ENCODE results near the gene TNS1.

TNS1 gene

DNA sequence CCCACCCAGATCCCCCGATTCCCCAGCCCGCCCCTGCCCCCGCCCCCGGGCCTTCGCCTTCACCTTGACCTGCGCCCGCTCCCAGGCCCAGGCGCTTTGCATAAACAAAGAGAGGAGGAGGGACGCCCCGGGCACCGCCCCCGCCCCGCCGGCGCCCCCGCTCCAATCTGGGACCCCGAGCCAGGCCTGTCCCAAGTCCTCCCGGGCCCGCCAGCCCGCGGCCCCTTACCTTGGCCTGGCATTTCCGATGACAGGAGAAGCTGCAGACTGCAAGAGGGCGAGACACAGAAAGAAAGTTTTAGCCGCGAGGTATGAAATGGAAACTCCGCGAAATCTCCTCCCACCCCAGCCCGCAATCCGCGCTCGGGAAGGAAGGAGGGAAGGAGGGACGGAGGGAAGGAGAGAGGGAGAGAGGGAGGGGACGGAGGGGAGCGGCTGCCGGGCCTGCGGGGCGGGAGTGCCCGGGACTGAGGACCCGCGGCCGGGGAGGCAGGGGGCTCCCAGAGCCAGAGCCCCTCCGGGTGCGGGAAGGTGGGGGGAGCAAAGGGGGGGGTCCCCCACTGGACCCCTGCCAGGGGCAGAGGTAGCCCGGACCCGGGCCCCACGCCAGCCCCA is 24.2 kb downstream of the TNS1 start:
- Histone ChIP-seq H3K4me3 (ENCODE audit: low read length, poor library complexity, severe bottlenecking) (no peak overlapping the region), H3K4me2 (ENCODE audit: low read depth, low read length, poor library complexity, severe bottlenecking) (no peak overlapping the region), H3K4me1 (ENCODE audit: insufficient read depth, low read length, poor library complexity, severe bottlenecking) (no peaks in the 10 kb centered on the region), H3K9me2 (replicated peaks; ENCODE audit: low read depth, low read length) (no peaks in the 10 kb centered on the region), H4K20me1 (ENCODE audit: insufficient read depth, low read length, poor library complexity, severe bottlenecking) (no peaks in the 10 kb centered on the region), H3K36me3 (ENCODE audit: insufficient read depth, low read length) (no peaks in the 10 kb centered on the region), H3K9me3 (ENCODE audit: insufficient read depth, low read depth, low read length) (no peaks in the 10 kb centered on the region), H2AFZ (ENCODE audit: low read length) (no peak overlapping the region), H3K79me2 (ENCODE audit: insufficient read depth, low read length) (no peaks in the 10 kb centered on the region), H3K9ac (ENCODE audit: low read depth, low read length, poor library complexity, severe bottlenecking) (no peak overlapping the region), H3F3A (ENCODE audit: low read depth) (no peaks in the 10 kb centered on the region), H3K27me3 (ENCODE audit: insufficient read depth, low read length, poor library complexity, severe bottlenecking) (no peaks in the 10 kb centered on the region)
- TF ChIP-seq, protein P1, sequence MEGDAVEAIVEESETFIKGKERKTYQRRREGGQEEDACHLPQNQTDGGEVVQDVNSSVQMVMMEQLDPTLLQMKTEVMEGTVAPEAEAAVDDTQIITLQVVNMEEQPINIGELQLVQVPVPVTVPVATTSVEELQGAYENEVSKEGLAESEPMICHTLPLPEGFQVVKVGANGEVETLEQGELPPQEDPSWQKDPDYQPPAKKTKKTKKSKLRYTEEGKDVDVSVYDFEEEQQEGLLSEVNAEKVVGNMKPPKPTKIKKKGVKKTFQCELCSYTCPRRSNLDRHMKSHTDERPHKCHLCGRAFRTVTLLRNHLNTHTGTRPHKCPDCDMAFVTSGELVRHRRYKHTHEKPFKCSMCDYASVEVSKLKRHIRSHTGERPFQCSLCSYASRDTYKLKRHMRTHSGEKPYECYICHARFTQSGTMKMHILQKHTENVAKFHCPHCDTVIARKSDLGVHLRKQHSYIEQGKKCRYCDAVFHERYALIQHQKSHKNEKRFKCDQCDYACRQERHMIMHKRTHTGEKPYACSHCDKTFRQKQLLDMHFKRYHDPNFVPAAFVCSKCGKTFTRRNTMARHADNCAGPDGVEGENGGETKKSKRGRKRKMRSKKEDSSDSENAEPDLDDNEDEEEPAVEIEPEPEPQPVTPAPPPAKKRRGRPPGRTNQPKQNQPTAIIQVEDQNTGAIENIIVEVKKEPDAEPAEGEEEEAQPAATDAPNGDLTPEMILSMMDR (conservative IDR thresholded peaks at IDR 0.05; ENCODE audit: low read length), result no peak
- no peak for TF ChIP-seq EZH2phosphoT487 (IDR thresholded peaks at IDR 0.05; ENCODE audit: borderline replicate concordance)

DNA sequence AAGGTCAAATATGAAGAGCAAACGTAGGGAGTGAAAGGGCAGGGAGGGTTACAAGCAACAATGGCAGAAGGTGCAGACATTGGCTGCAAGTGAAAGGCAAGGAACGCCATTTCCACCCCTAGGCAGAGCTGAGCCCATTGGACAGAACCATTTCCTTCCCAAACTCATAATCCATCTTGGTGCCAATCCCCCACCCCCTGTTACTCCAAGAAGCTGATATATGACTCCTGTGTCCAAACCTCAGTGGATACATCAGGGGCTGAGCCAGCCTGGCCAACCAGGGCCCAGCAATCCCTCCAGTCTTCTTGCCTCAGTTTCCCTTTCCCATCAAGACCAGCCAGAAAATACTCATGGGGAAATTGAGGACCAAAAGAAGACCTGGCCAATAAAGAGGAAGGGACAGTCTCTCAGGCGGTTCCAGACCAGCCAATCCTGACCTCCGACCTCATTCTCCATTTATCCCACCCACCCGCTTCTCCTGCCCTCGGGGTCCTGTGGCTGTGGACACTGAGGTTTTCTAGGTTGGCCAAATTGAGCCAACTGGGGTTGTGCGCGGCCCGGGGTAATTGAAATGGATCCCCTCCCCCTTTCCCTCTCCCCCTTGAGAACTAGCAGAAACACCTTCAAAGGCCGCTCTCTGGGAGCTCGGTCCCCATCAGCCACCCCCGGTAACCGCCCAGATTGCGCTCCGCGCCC is 24.8 kb downstream of the TNS1 start:
- TF ChIP-seq EZH2phosphoT487 (IDR thresholded peaks at IDR 0.05; ENCODE audit: borderline replicate concordance), result no peak
- TF ChIP-seq, protein P1 (conservative IDR thresholded peaks at IDR 0.05; ENCODE audit: low read length), result no peak
- H3K4me2 ChIP-seq (ENCODE audit: low read depth, low read length, poor library complexity, severe bottlenecking), result no peak overlapping the region
- no peaks in the 10 kb centered on the region for H3K4me1 ChIP-seq (ENCODE audit: insufficient read depth, low read length, poor library complexity, severe bottlenecking)

DNA sequence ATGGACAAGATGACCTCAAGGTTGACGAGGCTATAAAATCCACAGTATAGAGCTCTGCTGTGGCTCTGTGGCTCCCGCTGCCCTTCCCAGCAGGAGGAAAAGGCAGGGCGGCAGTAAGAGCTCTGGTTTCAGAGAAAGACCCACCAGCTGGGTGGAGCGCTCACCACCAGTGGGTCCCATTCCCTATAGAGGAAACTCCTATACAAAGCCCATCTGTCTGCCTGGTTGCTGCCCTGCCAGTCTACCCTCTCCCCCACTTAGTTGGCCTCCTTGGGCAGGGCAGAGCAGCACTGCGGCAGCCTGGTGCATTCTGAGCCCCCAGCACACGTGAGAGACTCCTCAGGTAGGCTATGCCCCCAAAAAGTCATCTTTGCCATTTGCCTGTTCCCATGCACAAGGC is 26.5 kb downstream of the TNS1 start:
- Histone ChIP-seq H3K27me3 (ENCODE audit: insufficient read depth, low read length, poor library complexity, severe bottlenecking) (no peaks in the 10 kb centered on the region), H3K9me3 (ENCODE audit: insufficient read depth, low read depth, low read length) (no peaks in the 10 kb centered on the region), H3F3A (ENCODE audit: low read depth) (no peaks in the 10 kb centered on the region), H4K20me1 (ENCODE audit: insufficient read depth, low read length, poor library complexity, severe bottlenecking) (no peaks in the 10 kb centered on the region), H3K4me1 (ENCODE audit: insufficient read depth, low read length, poor library complexity, severe bottlenecking) (no peaks in the 10 kb centered on the region), H3K9ac (ENCODE audit: low read depth, low read length, poor library complexity, severe bottlenecking) (no peak overlapping the region), H3K9me2 (replicated peaks; ENCODE audit: low read depth, low read length) (no peaks in the 10 kb centered on the region), H3K4me2 (ENCODE audit: low read depth, low read length, poor library complexity, severe bottlenecking) (no peak overlapping the region), H2AFZ (ENCODE audit: low read length) (no peak overlapping the region), H3K79me2 (ENCODE audit: insufficient read depth, low read length) (no peaks in the 10 kb centered on the region), H3K36me3 (ENCODE audit: insufficient read depth, low read length) (no peaks in the 10 kb centered on the region), H3K4me3 (ENCODE audit: low read length, poor library complexity, severe bottlenecking) (no peak overlapping the region)
- TF ChIP-seq, protein P1 (conservative IDR thresholded peaks at IDR 0.05; ENCODE audit: low read length), result no peak
- TF ChIP-seq EZH2phosphoT487 (IDR thresholded peaks at IDR 0.05; ENCODE audit: borderline replicate concordance), result no peak

More for the DNA sequence above, 24.8 kb downstream of the TNS1 start:
- H3F3A ChIP-seq (ENCODE audit: low read depth), result no peaks in the 10 kb centered on the region
- H3K9me3 ChIP-seq (ENCODE audit: insufficient read depth, low read depth, low read length), result no peaks in the 10 kb centered on the region
- H4K20me1 ChIP-seq (ENCODE audit: insufficient read depth, low read length, poor library complexity, severe bottlenecking), result no peaks in the 10 kb centered on the region
- no peaks in the 10 kb centered on the region for H3K36me3 ChIP-seq (ENCODE audit: insufficient read depth, low read length)
- H3K27me3 ChIP-seq (ENCODE audit: insufficient read depth, low read length, poor library complexity, severe bottlenecking), result no peaks in the 10 kb centered on the region
- no peak overlapping the region for H2AFZ ChIP-seq (ENCODE audit: low read length)
- no peaks in the 10 kb centered on the region for H3K79me2 ChIP-seq (ENCODE audit: insufficient read depth, low read length)
- no peaks in the 10 kb centered on the region for H3K9me2 ChIP-seq (replicated peaks; ENCODE audit: low read depth, low read length)
- no peak overlapping the region for H3K4me3 ChIP-seq (ENCODE audit: low read length, poor library complexity, severe bottlenecking)
- H3K9ac ChIP-seq (ENCODE audit: low read depth, low read length, poor library complexity, severe bottlenecking), result no peak overlapping the region

Measured in Loucy (cell line).